NCI-H1930 (cell line): Measurements from ENCODE around the gene PHF5A.

Experiments used
- DNase-seq, 2 experiments: peaks; one replicate each; lab custom pipeline; 2025; lab: John Stamatoyannopoulos, UW

Gene PHF5A, protein sequence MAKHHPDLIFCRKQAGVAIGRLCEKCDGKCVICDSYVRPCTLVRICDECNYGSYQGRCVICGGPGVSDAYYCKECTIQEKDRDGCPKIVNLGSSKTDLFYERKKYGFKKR

DNA sequence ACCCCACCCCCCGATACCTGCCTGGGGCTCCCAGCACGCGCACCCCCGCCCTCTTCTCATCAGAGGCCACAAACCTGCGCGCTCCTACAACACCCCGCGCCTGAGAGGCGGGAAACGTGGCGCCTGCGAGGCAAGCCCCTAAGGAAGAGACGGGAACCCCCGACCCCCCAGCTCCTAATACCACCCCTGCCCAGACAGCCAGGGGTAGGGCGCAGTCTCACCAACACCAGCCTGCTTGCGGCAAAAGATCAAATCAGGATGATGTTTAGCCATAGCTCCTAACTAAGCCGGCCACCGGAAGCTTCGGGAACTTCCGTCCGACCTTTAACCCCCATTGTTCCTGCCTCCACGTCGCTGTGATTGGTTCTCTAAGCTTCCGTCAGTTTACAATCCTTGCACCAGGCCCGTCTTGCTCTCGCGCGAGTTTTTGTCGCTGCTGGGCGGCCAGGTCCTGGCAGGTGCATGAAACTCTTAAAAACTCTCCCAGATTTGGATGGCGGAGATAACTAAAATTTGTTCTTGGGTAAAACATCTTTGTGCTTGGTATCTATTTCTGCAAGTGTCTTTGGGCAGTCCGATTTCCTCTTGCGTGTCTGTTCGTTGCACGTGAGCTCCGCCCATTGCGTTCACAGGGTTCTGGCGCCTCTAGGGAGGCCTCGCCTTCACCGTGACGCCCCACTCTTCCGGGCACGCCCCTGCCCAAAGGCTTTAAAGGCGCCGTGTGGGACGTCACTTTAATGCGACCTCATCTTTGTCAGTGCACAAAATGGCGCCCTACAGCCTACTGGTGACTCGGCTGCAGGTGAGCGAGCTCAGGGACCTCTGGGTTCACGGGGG lies at the start of gene PHF5A, which contains the start of gene ACO2:
Gene PHF5A (minus strand): TSS at position 312 of the 837 bp plus-strand sequence. CDS start 39 bp downstream, at position 273.
Gene ACO2 (plus strand): TSS at position 737 of the 837 bp plus-strand sequence. CDS start 30 bp downstream, at position 767.
- DNase-seq = peak; percentile 94 to 99

DNA sequence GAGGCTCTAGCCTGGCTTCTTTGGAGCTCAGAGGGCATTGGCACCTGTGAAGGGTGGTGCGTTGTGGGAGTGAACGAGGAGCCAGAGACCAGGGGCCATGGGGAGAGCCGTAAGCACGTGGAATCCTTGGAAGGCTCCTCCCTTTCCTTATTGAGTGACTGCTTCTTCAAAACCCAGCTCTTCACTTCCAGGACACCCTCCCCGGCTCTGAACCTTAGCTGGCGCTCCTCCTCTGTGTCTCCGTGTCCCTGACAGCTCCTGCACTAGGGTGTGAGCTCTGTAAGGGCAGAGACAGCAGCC lies 49.5 kb upstream of the PHF5A start:
- DNase-seq = no peak

DNA sequence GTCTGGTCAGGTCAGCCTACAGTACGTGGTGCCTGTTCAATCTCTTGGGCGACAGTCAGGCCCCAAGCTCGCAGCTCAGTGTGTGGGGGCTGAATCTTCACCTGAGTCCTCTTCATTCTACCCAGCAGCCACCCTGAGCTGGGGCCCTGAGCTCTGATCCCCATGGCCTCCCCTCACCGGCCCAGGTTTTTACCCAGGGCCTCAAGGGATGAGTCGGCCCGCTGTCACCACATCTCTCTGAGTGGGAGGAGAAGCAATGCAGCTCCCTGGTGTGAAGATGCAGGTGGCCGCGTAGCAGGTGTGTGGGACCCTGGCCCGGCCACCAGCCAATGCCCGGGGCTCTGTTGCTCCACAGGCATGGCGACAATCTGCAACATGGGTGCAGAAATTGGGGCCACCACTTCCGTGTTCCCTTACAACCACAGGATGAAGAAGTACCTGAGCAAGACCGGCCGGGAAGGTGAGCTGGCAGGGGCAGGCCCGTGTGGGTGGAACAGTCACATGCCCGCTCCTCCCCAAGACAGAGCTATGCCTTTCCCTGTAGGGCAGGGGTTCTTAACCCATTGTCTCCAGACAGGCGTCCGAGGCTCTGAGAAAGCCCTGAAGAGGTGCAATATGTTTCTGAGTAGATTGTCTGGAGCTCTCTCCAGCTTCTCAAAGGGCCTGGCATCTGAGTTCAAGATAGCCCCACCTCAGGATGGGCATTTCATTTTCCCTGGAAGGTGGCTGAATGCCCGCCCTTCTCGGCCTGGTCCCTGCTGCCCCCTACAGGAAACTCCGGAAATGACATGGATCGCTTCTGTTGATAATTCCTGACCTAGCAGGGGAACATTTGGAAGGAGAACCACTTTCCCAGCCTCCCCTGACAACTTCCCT lies 48.9 kb upstream of the PHF5A start:
- peak in 1 of 2 experiments; percentile 23 for DNase-seq

DNA sequence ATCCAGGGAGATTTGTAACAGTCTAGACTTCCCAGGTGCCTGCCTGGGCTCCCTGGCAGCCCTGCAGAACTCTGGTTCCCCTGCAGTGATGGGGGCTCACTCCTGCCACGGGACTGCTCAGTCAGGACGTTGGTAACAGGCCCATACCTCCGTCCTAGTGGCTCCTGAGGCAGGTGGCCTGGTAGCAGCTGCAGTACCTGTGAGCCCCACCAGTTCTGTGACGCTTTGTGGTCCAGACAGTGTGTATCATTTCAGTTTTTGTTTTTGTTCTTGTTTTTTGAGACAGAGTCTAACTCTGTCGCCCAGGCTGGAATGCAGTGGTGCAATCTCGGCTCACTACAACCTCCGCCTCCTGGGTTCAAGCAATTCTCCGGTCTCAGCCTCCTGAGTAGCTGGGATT lies 48.0 kb upstream of the PHF5A start:
- DNase-seq = no peak

DNA sequence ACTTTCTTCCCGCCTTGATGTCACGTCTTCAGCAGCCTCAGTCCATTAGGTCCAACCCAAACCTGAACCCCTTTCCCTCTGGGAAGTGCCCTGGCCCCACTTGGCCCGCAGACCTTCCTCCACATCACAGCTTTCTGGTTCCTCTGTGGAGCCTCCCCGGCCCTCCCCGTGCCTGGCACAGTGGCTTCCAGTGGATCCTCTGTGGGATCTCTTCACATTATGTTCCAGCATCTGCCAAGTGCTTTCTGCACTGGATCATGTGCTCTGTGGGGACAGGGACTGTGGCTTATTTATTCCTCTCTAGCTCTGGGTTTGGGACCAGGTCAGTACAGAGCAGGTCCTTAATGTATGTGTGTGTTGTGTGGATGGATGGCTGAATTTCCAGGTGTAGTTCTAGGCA lies 44.9 kb upstream of the PHF5A start:
- DNase-seq = no peak

DNA sequence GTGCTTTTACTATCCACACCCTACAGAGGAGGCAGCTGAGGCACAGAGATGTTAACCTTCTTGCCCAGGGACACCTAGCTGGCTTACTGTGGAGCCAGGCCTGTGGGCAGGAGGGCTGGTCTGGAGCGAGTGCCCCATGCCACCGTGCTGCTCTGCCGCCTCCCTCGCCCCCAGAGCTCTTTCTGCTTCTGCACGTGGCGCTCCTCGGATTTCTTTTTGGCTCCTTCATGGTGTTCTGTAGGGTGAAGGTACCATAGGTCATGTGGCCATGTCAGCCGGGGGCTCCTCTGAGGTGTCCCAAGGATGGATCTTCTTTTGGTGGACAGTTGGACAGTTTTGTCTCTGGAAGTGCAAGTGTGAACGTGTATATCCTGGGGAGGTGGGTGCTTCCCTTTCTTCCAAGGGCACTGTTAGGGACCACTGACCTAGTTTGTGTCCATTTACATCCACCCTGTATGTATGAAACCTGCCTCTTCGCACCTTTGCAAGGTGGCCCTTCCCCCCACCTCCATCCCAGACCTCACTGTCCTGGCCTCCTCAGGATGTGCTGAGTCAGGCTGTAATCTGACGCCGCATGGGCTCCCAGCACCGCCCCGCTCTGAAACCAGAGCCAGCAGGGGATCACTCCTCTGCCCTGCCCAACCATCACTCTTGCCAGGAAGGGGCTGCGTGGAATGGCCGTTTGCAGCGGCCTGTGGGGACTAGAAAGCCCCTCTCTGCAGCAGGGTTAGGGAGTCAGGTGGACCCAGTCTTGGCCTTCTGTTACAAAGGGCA lies 44.1 kb upstream of the PHF5A start:
- no peak for DNase-seq

DNA sequence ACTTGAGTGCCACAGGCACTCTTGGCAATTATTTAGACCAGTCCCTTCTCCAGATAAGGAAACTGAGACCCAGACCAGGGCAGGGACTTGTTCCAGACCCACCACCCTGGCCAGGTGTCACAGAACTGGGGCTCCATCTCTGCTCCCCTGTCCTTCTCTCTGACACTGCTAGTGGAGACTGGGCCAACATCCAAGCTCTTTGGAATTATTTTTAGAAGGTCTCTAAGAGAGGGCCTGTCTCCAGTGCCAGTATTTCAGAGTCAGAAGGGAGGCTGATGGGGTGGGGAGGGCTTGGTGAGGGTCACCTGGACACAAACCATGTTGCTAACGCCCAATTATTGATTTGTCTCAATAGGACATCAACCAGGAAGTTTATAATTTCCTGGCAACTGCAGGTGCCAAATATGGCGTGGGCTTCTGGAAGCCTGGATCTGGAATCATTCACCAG lies 43.1 kb upstream of the PHF5A start:
- no peak for DNase-seq

DNA sequence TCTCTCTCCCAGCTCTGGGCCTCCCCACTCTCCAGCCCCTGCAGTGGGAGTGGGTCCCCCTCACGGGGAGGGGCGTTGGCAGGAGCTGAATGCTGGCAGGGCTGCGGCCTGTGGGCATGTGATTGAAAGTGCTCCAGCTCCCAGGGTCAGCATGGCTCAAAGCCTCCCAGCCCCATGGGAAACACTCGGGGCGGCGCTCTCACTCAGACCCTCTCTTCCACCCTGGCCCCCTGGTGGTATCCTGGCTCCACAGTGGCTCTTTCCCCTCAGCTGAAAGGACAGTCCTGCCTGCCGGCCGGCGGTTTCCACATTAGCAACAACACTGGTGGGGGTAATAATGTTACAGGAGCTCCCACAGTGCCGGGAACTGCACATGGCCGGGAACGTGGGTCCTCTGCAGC lies 40.3 kb upstream of the PHF5A start:
- DNase-seq = no peak

DNA sequence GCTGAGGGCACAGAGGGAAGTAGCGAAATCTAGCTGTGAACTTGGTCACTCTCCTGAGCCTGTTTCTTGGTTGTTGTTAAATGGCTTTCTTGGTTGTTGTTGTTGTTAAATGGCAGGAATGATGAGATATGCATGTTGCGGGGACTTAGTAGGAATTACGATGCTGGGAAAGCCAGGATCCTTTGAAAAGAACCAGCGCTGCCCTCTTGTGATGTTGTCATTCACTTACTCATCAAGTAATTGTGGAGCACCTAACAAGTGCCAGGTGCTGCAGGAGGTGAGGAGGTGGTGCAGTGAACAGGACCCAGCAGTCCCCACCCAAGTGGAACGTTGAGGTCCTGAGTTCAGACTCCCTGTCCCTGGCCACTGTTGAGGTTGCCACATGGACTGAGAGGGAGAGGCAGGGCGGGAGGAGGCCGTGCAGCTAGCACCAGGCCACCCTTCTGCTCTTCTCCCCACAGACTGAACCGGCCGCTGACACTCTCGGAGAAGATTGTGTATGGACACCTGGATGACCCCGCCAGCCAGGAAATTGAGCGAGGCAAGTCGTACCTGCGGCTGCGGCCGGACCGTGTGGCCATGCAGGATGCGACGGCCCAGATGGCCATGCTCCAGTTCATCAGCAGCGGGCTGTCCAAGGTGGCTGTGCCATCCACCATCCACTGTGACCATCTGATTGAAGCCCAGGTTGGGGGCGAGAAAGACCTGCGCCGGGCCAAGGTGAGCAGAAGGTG lies 39.0 kb upstream of the PHF5A start:
- DNase-seq = no peak

DNA sequence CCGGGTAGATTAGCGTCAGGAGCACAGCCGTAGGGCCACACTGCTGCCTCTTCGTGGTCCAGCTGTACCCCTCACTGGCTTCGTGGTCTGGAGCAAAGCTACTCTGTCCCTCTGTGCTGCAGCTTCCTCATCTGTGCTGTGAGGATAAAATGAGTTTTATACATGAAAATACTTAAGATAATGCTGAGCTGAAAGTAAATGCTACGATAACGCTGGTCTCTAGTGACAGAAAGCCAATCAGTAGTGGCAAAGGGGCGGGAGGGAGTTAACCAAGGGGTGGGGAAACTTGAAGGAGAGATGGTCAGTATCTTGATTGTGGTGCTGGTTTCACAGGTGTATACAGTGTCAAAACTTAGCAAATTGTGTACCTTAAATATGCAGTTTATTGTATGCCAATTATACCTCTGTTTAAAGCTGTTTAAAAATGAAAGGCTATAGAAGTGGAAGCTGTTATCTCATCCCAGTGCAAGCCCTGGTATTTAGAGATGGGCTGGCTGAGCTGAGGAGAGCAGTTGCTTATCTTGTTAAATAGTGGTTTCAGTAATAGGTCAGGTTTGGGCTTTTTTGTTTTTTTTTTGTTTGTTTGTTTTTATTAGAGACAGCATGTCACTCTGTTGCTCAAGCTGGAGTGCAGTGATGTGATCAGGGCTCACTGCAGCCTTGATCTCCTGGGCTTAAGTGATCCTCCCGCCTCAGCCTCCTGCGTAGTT lies 37.2 kb upstream of the PHF5A start:
- no peak for DNase-seq

DNA sequence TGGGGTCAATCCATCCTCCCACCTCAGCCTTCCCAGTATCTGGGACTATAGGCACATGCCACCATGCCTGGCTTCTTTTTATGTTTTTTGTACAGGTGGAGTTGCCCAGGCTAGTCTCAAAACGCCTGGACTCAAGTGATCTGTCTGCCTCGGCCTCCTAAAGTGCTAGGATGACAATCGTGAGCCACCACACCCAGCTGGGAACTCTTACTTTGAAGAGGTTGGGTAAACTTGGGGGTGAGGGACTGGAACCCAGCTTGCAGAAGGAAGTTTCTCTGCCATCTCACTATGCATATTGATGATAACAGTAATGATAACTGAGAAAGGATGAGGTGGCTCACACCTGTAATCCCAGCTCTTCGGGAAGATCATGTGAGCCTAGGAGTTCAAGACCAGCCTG lies 36.3 kb upstream of the PHF5A start:
- no peak for DNase-seq

DNA sequence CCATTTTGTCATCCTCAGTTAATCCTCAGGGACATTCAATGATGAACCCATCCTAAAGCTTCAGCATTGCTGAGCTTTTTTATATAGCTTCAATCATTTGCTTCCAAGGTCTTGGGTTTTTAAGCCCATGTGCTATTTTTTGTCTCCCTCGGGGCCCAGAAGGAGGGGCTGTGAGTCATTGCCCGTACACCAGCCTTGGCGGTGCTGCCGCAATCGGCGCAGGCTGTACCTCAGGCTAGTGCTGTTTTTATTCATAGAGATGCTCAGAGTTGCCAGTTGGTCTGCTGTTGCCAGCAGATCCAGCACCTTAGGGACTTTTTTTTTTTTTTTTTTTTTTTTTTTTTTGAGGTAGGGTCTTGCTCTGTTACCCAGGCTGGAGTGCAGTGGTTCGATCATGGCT lies 35.9 kb upstream of the PHF5A start:
- no peak for DNase-seq

DNA sequence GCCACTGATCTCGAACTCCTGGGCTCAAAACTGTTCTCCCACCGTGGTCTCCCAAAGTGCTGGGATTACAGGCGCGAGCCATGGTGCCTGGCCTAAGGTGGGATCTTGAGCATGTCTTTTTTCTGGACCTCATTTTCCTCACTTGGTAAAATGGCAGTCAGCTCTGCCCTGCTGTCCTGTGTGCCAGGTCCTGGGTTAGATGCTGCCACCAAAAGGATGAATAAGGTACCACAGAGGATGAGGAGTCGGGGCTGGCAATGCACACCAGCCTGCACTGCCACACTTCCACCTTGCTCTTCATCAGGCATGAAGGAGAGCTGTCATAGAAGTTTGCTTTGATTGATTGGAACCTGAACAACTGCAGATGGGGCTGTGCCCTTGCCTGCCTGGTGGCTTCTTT lies 32.7 kb upstream of the PHF5A start:
- no peak for DNase-seq

DNA sequence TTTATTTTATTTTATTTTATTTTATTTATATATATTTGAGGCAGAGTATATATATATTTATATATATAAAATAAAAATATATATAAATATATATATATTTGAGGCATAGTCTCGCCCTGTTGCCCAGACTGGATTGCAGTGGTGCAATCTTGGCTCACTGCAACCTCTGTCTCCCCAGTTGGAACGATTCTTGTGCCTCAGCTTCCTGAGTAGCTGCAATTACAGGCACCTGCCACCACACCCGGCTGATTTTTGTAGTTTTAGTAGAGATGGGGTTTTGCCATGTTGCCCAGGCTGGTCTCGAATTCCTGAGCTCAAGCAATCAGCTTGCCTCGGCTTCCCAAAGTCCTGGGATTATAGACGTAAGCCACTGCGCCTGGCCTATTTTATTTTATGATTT lies 31.8 kb upstream of the PHF5A start:
- DNase-seq = no peak

DNA sequence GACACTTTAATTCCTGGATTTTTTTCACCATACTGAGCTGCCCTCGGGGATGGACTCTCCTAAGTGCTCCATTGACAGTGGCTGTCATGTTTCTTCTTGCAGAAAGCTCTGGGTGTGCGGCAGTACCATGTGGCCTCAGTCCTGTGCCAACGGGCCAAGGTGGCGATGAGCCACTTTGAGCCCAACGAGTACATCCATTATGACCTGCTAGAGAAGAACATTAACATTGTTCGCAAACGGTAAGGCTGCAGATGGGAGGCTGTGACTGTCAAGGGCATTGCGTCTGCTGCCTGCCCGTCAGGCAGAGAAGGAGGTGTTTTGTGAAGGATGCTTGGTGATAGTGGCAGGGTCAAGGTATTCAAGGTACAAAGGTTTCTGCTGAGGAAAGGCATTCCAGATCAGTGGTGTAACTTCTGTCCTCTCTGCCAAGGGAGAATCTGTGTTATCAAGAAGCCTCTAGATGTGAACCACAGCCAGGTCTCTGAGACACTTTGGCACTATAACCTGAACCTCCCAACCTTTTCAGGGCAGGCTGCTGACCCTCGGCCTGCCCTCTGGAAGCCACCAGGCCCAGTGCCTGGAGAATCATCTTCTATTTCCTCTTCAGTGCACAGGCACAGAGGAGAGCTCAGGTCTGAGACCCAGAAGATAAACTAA lies 31.3 kb upstream of the PHF5A start:
- DNase-seq = no peak

DNA sequence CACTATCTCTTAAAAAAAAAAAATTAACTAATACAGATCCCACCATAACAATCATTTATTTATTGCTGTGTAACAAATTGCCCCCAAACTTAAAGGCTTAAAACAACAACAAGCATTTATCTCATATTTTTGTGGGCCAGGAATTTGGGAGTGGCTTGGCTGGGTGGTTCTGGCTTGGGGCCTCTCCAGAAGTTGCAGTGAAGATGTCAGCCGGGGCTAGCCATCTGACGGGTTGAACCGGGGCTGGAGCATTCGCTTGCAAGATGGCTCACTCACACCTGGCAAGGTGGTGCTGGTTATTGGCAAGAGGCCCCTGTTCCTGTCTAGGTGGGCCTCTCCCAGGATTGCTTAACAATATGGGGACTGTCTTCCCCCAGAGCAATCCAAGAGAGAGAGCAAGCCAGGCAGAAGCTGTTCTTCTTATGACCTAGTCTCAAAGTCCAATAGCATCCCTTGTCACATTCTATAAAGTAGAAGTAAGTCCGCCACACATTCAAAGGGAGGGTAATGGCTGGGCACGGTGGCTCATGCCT lies 29.9 kb upstream of the PHF5A start:
- no peak for DNase-seq

DNA sequence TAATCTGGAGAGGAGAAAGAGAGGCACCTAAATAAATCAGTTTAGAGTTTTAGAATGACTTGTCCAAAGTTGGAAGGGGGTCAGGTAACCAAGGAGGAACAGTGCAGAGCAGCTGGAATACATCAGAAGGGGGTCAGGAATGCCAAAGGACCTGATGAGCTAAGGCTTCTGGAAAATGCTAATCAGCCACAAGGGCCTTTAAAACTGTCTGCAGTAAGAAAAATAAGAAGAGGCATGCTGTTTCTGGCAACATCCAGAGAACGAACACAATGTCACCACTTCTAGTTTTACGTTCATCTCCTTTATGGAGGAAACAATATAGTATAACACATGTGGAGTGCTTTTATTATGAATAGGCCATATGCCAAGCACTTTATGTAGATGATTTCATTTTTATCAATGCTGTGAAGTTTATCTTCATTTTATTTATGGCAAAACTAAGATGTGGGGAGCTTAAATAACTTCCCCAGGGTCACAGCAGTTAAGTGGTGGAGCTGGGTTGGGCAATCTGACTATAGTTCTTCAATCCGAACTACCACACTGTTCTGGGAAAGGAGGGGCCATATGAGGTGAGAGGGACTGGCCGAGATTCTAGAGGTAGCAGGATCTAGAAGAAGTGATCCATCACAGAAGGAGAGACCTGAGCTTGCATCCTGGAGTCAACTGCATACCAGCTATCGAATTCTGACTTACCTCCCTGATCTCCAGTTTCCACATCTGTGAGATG lies 23.0 kb upstream of the PHF5A start:
- no peak for DNase-seq

DNA sequence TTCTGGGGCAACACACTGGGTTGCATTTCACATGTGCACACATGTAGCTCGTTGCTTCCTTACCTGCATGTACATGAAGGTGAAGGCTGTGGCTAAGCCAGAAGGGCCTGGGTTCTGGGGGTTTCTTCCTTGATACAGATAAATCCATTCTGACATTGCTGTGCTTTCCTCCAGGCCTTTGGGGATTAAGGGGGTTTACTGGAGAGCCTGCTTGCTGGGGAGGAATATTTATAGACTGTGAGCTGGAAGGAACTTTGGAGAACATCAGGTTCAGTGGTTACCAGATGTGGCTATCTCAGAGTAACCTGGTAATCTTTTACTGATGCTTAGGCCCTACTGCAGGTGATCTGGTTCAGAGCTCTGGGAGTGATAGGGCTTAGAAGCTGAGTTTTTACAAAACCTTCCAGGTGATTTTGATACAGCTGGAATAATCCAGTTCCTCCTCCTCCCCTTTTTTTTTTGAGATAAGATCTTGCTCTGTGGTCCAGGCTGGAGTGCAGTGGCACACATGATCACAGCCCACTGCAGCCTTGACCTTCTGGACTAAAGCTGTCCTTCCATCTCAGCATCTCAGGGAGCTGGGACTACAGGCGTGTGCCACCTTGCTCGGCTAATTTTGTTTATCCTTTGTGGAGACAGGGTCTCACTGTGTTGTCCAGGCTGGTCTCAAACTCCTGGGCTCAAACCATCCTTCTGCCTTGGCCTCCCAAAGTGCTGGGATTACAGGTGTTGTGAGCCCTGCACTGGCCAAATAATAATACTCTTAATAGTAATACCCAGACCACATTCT lies 20.3 kb upstream of the PHF5A start:
- no peak for DNase-seq
